Measurements from ENCODE around the gene PLA2G2D. TPM values are rescaled to one million over a fixed set of nuclear protein-coding genes. Genes with fewer than 3 reads are reported as not detected.
"Not testable (repeated sequence)": the region's sequence is repeated elsewhere in the genome, so short reads cannot be mapped to it uniquely, and the experiment has no call there.

The PLA2G2D gene
- total RNA-seq, 1 experiment from 2014 or later: not detected

DNA sequence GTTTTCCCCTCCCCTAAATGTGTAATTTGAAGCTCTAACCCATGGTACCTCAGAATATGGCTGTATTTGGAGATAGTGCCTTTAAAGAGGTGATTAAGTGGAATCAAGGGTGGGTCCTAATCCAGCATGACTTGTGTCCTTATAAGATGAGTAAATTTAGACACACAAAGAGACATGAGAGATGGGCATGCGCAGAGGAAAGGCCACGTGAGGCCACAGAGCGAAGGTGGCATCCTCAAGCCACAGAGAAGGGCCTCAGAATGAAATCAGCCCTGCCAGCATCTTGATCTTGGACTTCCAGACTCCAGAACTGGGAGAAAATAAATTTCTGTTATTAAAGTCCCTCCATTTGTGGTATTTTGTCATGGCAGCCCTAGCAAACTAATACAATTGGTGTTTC, 16.9 kb upstream of the PLA2G2D start:
- BruUV-seq (replicated peaks): no TSS peak
- ChIA-PET POLR2A (ENCODE audit: low non-redundant PET) (no interaction called here), CTCF (no interaction called here)
- intact Hi-C loops (cut with micrococcal nuclease; ENCODE audit: unreplicated experiment): no loop called here
- TF ChIP-seq, protein P1, sequence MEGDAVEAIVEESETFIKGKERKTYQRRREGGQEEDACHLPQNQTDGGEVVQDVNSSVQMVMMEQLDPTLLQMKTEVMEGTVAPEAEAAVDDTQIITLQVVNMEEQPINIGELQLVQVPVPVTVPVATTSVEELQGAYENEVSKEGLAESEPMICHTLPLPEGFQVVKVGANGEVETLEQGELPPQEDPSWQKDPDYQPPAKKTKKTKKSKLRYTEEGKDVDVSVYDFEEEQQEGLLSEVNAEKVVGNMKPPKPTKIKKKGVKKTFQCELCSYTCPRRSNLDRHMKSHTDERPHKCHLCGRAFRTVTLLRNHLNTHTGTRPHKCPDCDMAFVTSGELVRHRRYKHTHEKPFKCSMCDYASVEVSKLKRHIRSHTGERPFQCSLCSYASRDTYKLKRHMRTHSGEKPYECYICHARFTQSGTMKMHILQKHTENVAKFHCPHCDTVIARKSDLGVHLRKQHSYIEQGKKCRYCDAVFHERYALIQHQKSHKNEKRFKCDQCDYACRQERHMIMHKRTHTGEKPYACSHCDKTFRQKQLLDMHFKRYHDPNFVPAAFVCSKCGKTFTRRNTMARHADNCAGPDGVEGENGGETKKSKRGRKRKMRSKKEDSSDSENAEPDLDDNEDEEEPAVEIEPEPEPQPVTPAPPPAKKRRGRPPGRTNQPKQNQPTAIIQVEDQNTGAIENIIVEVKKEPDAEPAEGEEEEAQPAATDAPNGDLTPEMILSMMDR (conservative IDR thresholded peaks at IDR 0.05; ENCODE audit: low read depth, low read length): no peak
- no peak for TF ChIP-seq EZH2 (IDR thresholded peaks at IDR 0.05; ENCODE audit: borderline replicate concordance, low read depth, low read length, poor library complexity, severe bottlenecking)
- H3K9me3 ChIP-seq (ENCODE audit: low read depth, low read length, poor library complexity, severe bottlenecking): no peaks in the 10 kb centered on the region
- H3K36me3 ChIP-seq (ENCODE audit: insufficient read depth, low read length, poor library complexity, severe bottlenecking): no peaks in the 10 kb centered on the region
- H3K27me3 ChIP-seq (replicated peaks; ENCODE audit: insufficient read depth, low read depth, low read length, poor library complexity): peaks cover 4% of the 10 kb centered on the region
- no peak overlapping the region for H3K27ac ChIP-seq (ENCODE audit: low read depth, low read length, poor library complexity, severe bottlenecking)
- no peak for DNase-seq (ENCODE audit: low spot score)
- H3K4me1 ChIP-seq (ENCODE audit: insufficient read depth, low read length, poor library complexity, severe bottlenecking): no peaks in the 10 kb centered on the region
- H3K4me3 ChIP-seq (ENCODE audit: low read depth, low read length, poor library complexity, severe bottlenecking): no peak overlapping the region

DNA sequence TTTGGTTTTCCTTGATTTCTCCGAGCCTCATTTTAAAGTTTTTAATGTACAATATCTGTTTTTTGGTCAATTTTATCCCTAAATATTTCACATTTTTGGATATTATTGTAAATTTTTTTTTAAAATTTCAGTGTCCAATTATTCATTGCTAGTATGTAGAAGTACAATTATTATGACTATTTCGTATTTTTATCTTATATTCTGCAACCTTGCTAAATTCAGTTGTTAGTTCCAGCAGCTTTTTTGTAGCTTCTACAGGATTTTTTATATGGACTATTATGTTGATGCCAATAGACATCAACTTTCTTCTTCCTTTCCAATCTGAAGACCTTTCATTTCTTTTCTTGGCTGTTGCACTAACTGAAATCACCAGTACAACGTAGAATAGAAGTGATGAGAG, 15.7 kb upstream of the PLA2G2D start:
- Histone ChIP-seq H3K9me3 (ENCODE audit: low read depth, low read length, poor library complexity, severe bottlenecking) (no peaks in the 10 kb centered on the region), H3K4me3 (ENCODE audit: low read depth, low read length, poor library complexity, severe bottlenecking) (no peak overlapping the region), H3K4me1 (ENCODE audit: insufficient read depth, low read length, poor library complexity, severe bottlenecking) (no peaks in the 10 kb centered on the region), H3K36me3 (ENCODE audit: insufficient read depth, low read length, poor library complexity, severe bottlenecking) (no peaks in the 10 kb centered on the region), H3K27me3 (replicated peaks; ENCODE audit: insufficient read depth, low read depth, low read length, poor library complexity) (peaks cover 4% of the 10 kb centered on the region), H3K27ac (ENCODE audit: low read depth, low read length, poor library complexity, severe bottlenecking) (no peak overlapping the region)
- ChIA-PET CTCF (no interaction called here), POLR2A (ENCODE audit: low non-redundant PET) (no interaction called here)
- no TSS peak for BruUV-seq (replicated peaks)
- no peak for DNase-seq (ENCODE audit: low spot score)
- intact Hi-C loops (cut with micrococcal nuclease; ENCODE audit: unreplicated experiment): no loop called here
- no peak for TF ChIP-seq EZH2 (IDR thresholded peaks at IDR 0.05; ENCODE audit: borderline replicate concordance, low read depth, low read length, poor library complexity, severe bottlenecking)
- TF ChIP-seq, protein P1 (conservative IDR thresholded peaks at IDR 0.05; ENCODE audit: low read depth, low read length): no peak

DNA sequence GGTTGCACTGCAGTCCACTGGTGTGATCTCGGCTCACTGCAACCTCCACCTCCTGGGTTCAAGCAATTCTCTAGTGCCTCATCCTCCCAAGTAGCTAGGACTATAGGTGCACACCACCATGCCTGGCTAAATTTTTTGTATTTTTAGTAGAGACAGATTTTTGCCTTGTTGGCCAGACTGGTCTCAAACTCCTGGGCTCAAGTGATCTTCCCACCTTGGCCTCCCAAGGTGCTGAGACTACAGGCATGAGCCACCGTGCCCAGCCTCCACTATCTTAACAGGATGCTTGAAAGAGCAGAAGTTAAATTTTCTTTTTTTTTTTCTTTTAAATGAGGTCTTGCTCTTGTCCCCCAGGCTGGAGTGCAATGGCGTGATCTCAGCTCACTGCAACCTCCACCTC, 11.2 kb upstream of the PLA2G2D start:
- H3K36me3 ChIP-seq (ENCODE audit: insufficient read depth, low read length, poor library complexity, severe bottlenecking); H3K4me1 ChIP-seq (ENCODE audit: insufficient read depth, low read length, poor library complexity, severe bottlenecking); CTCF ChIA-PET; H3K9me3 ChIP-seq (ENCODE audit: low read depth, low read length, poor library complexity, severe bottlenecking); intact Hi-C loops (cut with micrococcal nuclease; ENCODE audit: unreplicated experiment); H3K27me3 ChIP-seq (replicated peaks; ENCODE audit: insufficient read depth, low read depth, low read length, poor library complexity); BruUV-seq (replicated peaks); H3K4me3 ChIP-seq (ENCODE audit: low read depth, low read length, poor library complexity, severe bottlenecking); DNase-seq (ENCODE audit: low spot score); H3K27ac ChIP-seq (ENCODE audit: low read depth, low read length, poor library complexity, severe bottlenecking); POLR2A ChIA-PET (ENCODE audit: low non-redundant PET): not testable (repeated sequence)

DNA sequence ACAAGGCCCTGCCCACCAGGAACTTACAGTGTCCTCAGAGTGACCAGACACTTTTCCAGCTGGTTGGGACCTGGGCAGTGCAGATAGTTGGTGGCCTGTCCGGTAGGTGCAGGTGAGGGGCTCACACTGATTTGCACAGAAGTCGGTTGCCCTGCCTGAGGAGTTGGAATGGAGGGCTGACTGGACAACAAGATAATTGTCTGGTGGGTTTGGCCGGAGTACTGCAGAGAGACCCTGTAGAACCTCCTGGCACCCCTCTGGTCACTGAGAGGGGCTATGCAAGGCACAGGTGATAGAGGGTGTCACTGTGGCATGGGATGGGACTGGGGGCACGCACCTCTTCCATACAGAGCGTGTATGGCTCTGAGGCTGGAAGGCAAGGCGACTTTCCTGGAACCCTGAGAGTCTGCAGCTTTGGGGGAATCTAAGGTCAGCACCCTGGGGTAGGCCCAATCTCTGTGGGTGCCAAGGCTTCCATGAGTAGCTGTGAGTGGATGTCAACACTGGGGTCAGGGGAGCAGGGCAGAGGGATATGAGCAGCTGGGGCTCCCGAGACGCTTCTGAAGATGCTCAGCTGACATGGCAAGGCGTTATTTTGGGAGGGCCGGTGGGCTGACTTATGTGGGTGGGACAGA, 7.6 kb upstream of the PLA2G2D start:
- intact Hi-C loops (cut with micrococcal nuclease; ENCODE audit: unreplicated experiment): no loop called here
- TF ChIP-seq EZH2 (IDR thresholded peaks at IDR 0.05; ENCODE audit: borderline replicate concordance, low read depth, low read length, poor library complexity, severe bottlenecking): no peak
- TF ChIP-seq, protein P1 (conservative IDR thresholded peaks at IDR 0.05; ENCODE audit: low read depth, low read length): no peak

More for the DNA sequence above, 7.6 kb upstream of the PLA2G2D start:
- BruUV-seq (replicated peaks): no TSS peak
- peaks cover 12% of the 10 kb centered on the region for H3K4me1 ChIP-seq (ENCODE audit: insufficient read depth, low read length, poor library complexity, severe bottlenecking)
- ChIA-PET POLR2A (ENCODE audit: low non-redundant PET) (no interaction called here), CTCF (no interaction called here)
- no peak overlapping the region for H3K27ac ChIP-seq (ENCODE audit: low read depth, low read length, poor library complexity, severe bottlenecking)
- H3K27me3 ChIP-seq (replicated peaks; ENCODE audit: insufficient read depth, low read depth, low read length, poor library complexity): no peaks in the 10 kb centered on the region
- no peak for DNase-seq (ENCODE audit: low spot score)
- H3K4me3 ChIP-seq (ENCODE audit: low read depth, low read length, poor library complexity, severe bottlenecking): no peak overlapping the region
- no peaks in the 10 kb centered on the region for H3K36me3 ChIP-seq (ENCODE audit: insufficient read depth, low read length, poor library complexity, severe bottlenecking)
- no peaks in the 10 kb centered on the region for H3K9me3 ChIP-seq (ENCODE audit: low read depth, low read length, poor library complexity, severe bottlenecking)
